IMR-90 (cell line): ENCODE measurements around the gene ASPHD2. TPM values are rescaled to one million over a fixed set of nuclear protein-coding genes. Genes with fewer than 3 reads are reported as not detected.

Experiments used
- ATAC-seq: fragments of 200-7000 bp; cut with Tn5 transposase; 2 replicates; pipeline ENCODE4 v1.9.1; 2020; ENCODE audit warnings: low read depth, mild to moderate bottlenecking, moderate library complexity
- BruUV-seq: library from RNA; stranded (reverse); fragments of 400-500 nt; replicated peaks from 2 replicates; lab custom pipeline; 2021; lab: Mats Ljungman, UMichigan
- CTCF ChIA-PET: fragments of 300-600 bp; formaldehyde crosslinking; extraction: SDS; loops from one replicate; lab custom pipeline; 2021; ENCODE audit warnings: antibody characterized with exemption; lab: Yijun Ruan, JAX
- POLR2A ChIA-PET: fragments of 300-600 bp; sonication (Branson Sonifier 250); formaldehyde crosslinking; loops from one replicate; lab custom pipeline; 2022; ENCODE audit warnings: antibody characterized with exemption; ENCODE audit not compliant: unreplicated experiment; lab: Charles Lee
- DNase-seq: peaks from one replicate; pipeline ENCODE4 v3.0.0; 2013
- H2AFZ ChIP-seq: replicated peaks from 2 replicates; pipeline ENCODE3; 2013; ENCODE audit warnings: low read length, mild to moderate bottlenecking; ENCODE audit not compliant: poor library complexity
- H2AK5ac ChIP-seq: 2 replicates; pipeline ENCODE4 v1.6.1; 2013; ENCODE audit warnings: low read depth, low read length, inconsistent platforms
- H2AK9ac ChIP-seq: replicated peaks from 2 replicates; pipeline ENCODE3; 2013; ENCODE audit warnings: mild to moderate bottlenecking, low read depth, low read length, moderate library complexity; ENCODE audit not compliant: poor library complexity
- H2BK120ac ChIP-seq: 2 replicates; pipeline ENCODE4 v1.6.1; 2013; ENCODE audit warnings: low read depth, low read length, inconsistent platforms
- H2BK15ac ChIP-seq: 3 replicates; pipeline ENCODE4 v1.6.1; 2013; ENCODE audit warnings: low read depth, low read length, inconsistent platforms
- H2BK20ac ChIP-seq: 2 replicates; pipeline ENCODE4 v1.6.1; 2013; ENCODE audit warnings: low read depth, mild to moderate bottlenecking, inconsistent platforms, low read length, moderate library complexity
- H2BK5ac ChIP-seq: 2 replicates; pipeline ENCODE4 v1.6.1; 2013; ENCODE audit warnings: mild to moderate bottlenecking, low read depth, low read length, inconsistent platforms; ENCODE audit not compliant: poor library complexity, severe bottlenecking
- H3K14ac ChIP-seq: replicated peaks from 2 replicates; pipeline ENCODE4 v1.6.1; 2013; ENCODE audit warnings: low read depth, low read length, inconsistent platforms
- H3K18ac ChIP-seq: 2 replicates; pipeline ENCODE4 v1.6.1; 2013; ENCODE audit warnings: low read depth, low read length, control low read depth
- H3K23ac ChIP-seq: 2 replicates; pipeline ENCODE4 v1.6.1; 2013; ENCODE audit warnings: low read depth, low read length, inconsistent platforms
- H3K27ac ChIP-seq: 2 replicates; pipeline ENCODE4 v1.5.1; 2013; ENCODE audit warnings: mild to moderate bottlenecking, control low read depth, low read length; ENCODE audit not compliant: insufficient read depth
- H3K27me3 ChIP-seq: 2 replicates; pipeline ENCODE4 v1.6.1; 2013; ENCODE audit warnings: low read length; ENCODE audit not compliant: control insufficient read depth, insufficient read depth
- H3K36me3 ChIP-seq: 2 replicates; pipeline ENCODE4 v1.6.1; 2013; ENCODE audit warnings: low read length, mixed read lengths; ENCODE audit not compliant: control insufficient read depth, insufficient read depth
- H3K4ac ChIP-seq: 2 replicates; pipeline ENCODE4 v1.6.1; 2013; ENCODE audit warnings: low read depth, low read length, inconsistent platforms
- H3K4me1 ChIP-seq: 2 replicates; pipeline ENCODE4 v1.6.1; 2013; ENCODE audit warnings: low read length, mixed read lengths; ENCODE audit not compliant: control insufficient read depth, insufficient read depth
- H3K4me2 ChIP-seq: 2 replicates; pipeline ENCODE4 v1.6.1; 2013; ENCODE audit warnings: low read depth, mild to moderate bottlenecking, control low read depth, low read length, moderate library complexity
- H3K4me3 ChIP-seq: 2 replicates; pipeline ENCODE4 v1.5.1; 2013; ENCODE audit warnings: low read depth, mild to moderate bottlenecking, control low read depth, low read length, moderate library complexity; ENCODE audit not compliant: insufficient read depth
- H3K56ac ChIP-seq: 2 replicates; pipeline ENCODE4 v1.6.1; 2013; ENCODE audit warnings: low read length, inconsistent platforms; ENCODE audit not compliant: insufficient read depth; ENCODE audit errors: extremely low read depth
- H3K79me1 ChIP-seq, 2 experiments: 2 replicates each; pipeline ENCODE4 v1.6.1; 2013; ENCODE audit warnings: low read length in 2 of 2, inconsistent platforms in 1 of 2, low read depth in 1 of 2
- H3K9ac ChIP-seq: 2 replicates; pipeline ENCODE4 v1.6.1; 2013; ENCODE audit warnings: low read depth, low read length, control low read depth
- H3K9me1 ChIP-seq: 2 replicates; pipeline ENCODE4 v1.6.1; 2013; ENCODE audit warnings: low read length, inconsistent platforms; ENCODE audit not compliant: insufficient read depth
- H3K9me3 ChIP-seq: 2 replicates; pipeline ENCODE4 v1.6.1; 2013; ENCODE audit warnings: low read length; ENCODE audit not compliant: control insufficient read depth, insufficient read depth
- H4K20me1 ChIP-seq: 2 replicates; pipeline ENCODE4 v1.6.1; 2013; ENCODE audit warnings: low read length, inconsistent platforms; ENCODE audit not compliant: insufficient read depth
- H4K5ac ChIP-seq: 2 replicates; pipeline ENCODE4 v1.6.1; 2013; ENCODE audit warnings: mild to moderate bottlenecking, low read depth, low read length, control low read depth
- H4K8ac ChIP-seq, 2 experiments: 2 replicates each; pipeline ENCODE4 v1.6.1; 2013; ENCODE audit warnings: low read depth in 2 of 2, low read length in 2 of 2, control low read depth in 1 of 2, inconsistent platforms in 1 of 2
- H4K91ac ChIP-seq: 2 replicates; pipeline ENCODE4 v1.6.1; 2013; ENCODE audit warnings: low read depth, low read length, inconsistent platforms; ENCODE audit not compliant: insufficient read depth
- BHLHE40 ChIP-seq: fragments of 150-350 bp; IDR thresholded peaks from 2 replicates; pipeline ENCODE4 v1.6.1; 2016; ENCODE audit warnings: mild to moderate bottlenecking, low read depth, low read length
- CEBPB ChIP-seq: IDR thresholded peaks from 2 replicates; pipeline ENCODE4 v1.6.1; 2012; ENCODE audit warnings: low read depth, low read length, improper control_type of control experiment
- CHD1 ChIP-seq: IDR thresholded peaks from 2 replicates; pipeline ENCODE4 v1.6.1; 2012; ENCODE audit warnings: low read depth, low read length, improper control_type of control experiment
- FOS ChIP-seq: fragments of 150-350 bp; IDR thresholded peaks from 2 replicates; pipeline ENCODE4 v1.6.1; 2016; ENCODE audit warnings: low read depth, low read length
- MAFK ChIP-seq: IDR thresholded peaks from 2 replicates; pipeline ENCODE4 v1.6.1; 2012; ENCODE audit warnings: low read depth, low read length, improper control_type of control experiment
- MAZ ChIP-seq: IDR thresholded peaks from 2 replicates; pipeline ENCODE4 v1.6.1; 2012; ENCODE audit warnings: low read depth, mild to moderate bottlenecking, low read length, improper control_type of control experiment, moderate library complexity, borderline replicate concordance
- MXI1 ChIP-seq: IDR thresholded peaks from 2 replicates; pipeline ENCODE4 v1.6.1; 2012; ENCODE audit warnings: low read depth, mild to moderate bottlenecking, low read length, moderate library complexity, borderline replicate concordance
- NFE2L2 ChIP-seq: fragments of 150-350 bp; IDR thresholded peaks from 2 replicates; pipeline ENCODE4 v1.6.1; 2016; ENCODE audit warnings: low read depth, mild to moderate bottlenecking, low read length
- POLR2A ChIP-seq: IDR thresholded peaks from 2 replicates; pipeline ENCODE4 v1.6.1; 2012; ENCODE audit warnings: mild to moderate bottlenecking, low read depth, low read length
- RAD21 ChIP-seq: IDR thresholded peaks from 2 replicates; pipeline ENCODE4 v1.6.1; 2012; ENCODE audit warnings: low read length, improper control_type of control experiment
- RCOR1 ChIP-seq: IDR thresholded peaks from 2 replicates; pipeline ENCODE4 v1.6.1; 2012; ENCODE audit warnings: mild to moderate bottlenecking, low read length, improper control_type of control experiment; ENCODE audit not compliant: insufficient replicate concordance
- RFX5 ChIP-seq: IDR thresholded peaks from 2 replicates; pipeline ENCODE4 v1.8.0; 2012; ENCODE audit warnings: low read depth, mild to moderate bottlenecking, low read length, moderate library complexity
- SMC3 ChIP-seq: fragments of 150-350 bp; IDR thresholded peaks from 2 replicates; pipeline ENCODE4 v1.6.1; 2016; ENCODE audit warnings: low read depth, mild to moderate bottlenecking, antibody characterized with exemption, low read length, moderate library complexity
- USF2 ChIP-seq: fragments of 150-350 bp; IDR thresholded peaks from 2 replicates; pipeline ENCODE4 v1.6.1; 2017; ENCODE audit warnings: mild to moderate bottlenecking, antibody characterized with exemption, low read length, low read depth
- WGBS, 2 experiments: methylation state at CpG; one replicate each; pipeline versions ENCODE4 v1.1.5 to v1.1.7; 2013; ENCODE audit warnings: missing lambda C conversion rate in 2 of 2; ENCODE audit not compliant: insufficient read length in 1 of 2; ENCODE audit errors: extremely low coverage in 2 of 2; 5-methylcytosine and 5-hydroxymethylcytosine counted together
- dilution Hi-C: fragments of 300-500 bp; cut with HindIII; formaldehyde crosslinking; loops from one replicate; pipeline ENCODE4 v1.14.3; 2018; ENCODE audit warnings: low sequenced_read_pairs; ENCODE audit not compliant: unreplicated experiment
- in situ Hi-C: fragments of 300-500 bp; cut with MboI; formaldehyde crosslinking; loops from 3 replicates; pipeline ENCODE4 v1.14.3; 2019; ENCODE audit warnings: low sequenced_read_pairs, inconsistent platforms, mixed read lengths
- intact Hi-C: fragments of 100-400 bp; cut with micrococcal nuclease; formaldehyde crosslinking; loops from 2 replicates; pipeline ENCODE4 v1.10.0; 2022
- polyA plus RNA-seq, 3 experiments: library from polyadenylated mRNA; depleted of rRNA; stranded (reverse); fragments of >200 nt; gene quantifications; 2 replicates each; pipeline ENCODE4 v1.2.3, GENCODE V29; 2012; ENCODE audit warnings: low replicate concordance in 1 of 3
- total RNA-seq: library from RNA; depleted of rRNA; stranded (reverse); fragments of >200 nt; gene quantifications from 2 replicates; pipeline ENCODE4 v1.2.3, GENCODE V29; 2012
- TF ChIP-seq, protein P1 (sequence below): conservative IDR thresholded peaks from 2 replicates; pipeline ENCODE4 v1.5.1; 2012; ENCODE audit warnings: mild to moderate bottlenecking, low read depth, low read length, improper control_type of control experiment
- TF ChIP-seq, protein P2 (sequence below): fragments of 150-350 bp; IDR thresholded peaks from 2 replicates; pipeline ENCODE4 v1.6.1; 2016; ENCODE audit warnings: low read depth, mild to moderate bottlenecking, low read length, moderate library complexity, borderline replicate concordance

ASPHD2 gene
- total and polyA plus RNA-seq, 2 of the 4 experiments (the other 2 are of a cell fraction): 1.3 to 1.4 TPM

GRCh38 chr22:26395926-26396325 is 33.1 kb upstream of the ASPHD2 start:
- intact Hi-C loops: loop anchor here (5.0 kb wide), 1 partner anchor 271 kb away; no protein-coding TSS in a partner anchor
- Histone ChIP-seq H4K8ac (no peak overlapping the region), H4K5ac (no peak overlapping the region), H2BK20ac (no peak overlapping the region), H3K56ac (no peak overlapping the region), H3K79me1 (no peaks in the 10 kb centered on the region), H3K36me3 (no peaks in the 10 kb centered on the region), H3K9me1 (no peaks in the 10 kb centered on the region), H3K9me3 (no peaks in the 10 kb centered on the region), H2BK15ac (no peak overlapping the region), H3K4me3 (no peak overlapping the region), H3K9ac (no peak overlapping the region), H4K20me1 (no peaks in the 10 kb centered on the region), H3K27me3 (peaks cover 10% of the 10 kb centered on the region), H2BK5ac (no peak overlapping the region), H3K23ac (no peak overlapping the region), H3K27ac (no peak overlapping the region), H3K4me1 (no peaks in the 10 kb centered on the region), H2BK120ac (no peak overlapping the region), H2AK9ac (no peak overlapping the region), H3K18ac (no peak overlapping the region), H3K4ac (no peak overlapping the region), H3K4me2 (no peak overlapping the region), H4K91ac (no peak overlapping the region), H2AK5ac (no peak overlapping the region), H2AFZ (no peak overlapping the region), H3K14ac (no peak overlapping the region)
- ATAC-seq (no peak), DNase-seq (no peak)
- ChIA-PET CTCF (no interaction called here), POLR2A (no interaction called here)
- dilution Hi-C loops: no loop called here
- in situ Hi-C loops: no loop called here
- TF ChIP-seq FOS (no peak), POLR2A (no peak), CEBPB (no peak), CHD1 (no peak), RFX5 (no peak), BHLHE40 (no peak), USF2 (no peak), MXI1 (no peak), NFE2L2 (no peak), SMC3 (no peak), RCOR1 (no peak), MAZ (no peak), RAD21 (no peak), MAFK (no peak)
- TF ChIP-seq, protein P1, sequence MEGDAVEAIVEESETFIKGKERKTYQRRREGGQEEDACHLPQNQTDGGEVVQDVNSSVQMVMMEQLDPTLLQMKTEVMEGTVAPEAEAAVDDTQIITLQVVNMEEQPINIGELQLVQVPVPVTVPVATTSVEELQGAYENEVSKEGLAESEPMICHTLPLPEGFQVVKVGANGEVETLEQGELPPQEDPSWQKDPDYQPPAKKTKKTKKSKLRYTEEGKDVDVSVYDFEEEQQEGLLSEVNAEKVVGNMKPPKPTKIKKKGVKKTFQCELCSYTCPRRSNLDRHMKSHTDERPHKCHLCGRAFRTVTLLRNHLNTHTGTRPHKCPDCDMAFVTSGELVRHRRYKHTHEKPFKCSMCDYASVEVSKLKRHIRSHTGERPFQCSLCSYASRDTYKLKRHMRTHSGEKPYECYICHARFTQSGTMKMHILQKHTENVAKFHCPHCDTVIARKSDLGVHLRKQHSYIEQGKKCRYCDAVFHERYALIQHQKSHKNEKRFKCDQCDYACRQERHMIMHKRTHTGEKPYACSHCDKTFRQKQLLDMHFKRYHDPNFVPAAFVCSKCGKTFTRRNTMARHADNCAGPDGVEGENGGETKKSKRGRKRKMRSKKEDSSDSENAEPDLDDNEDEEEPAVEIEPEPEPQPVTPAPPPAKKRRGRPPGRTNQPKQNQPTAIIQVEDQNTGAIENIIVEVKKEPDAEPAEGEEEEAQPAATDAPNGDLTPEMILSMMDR: no peak
- TF ChIP-seq, protein P2, sequence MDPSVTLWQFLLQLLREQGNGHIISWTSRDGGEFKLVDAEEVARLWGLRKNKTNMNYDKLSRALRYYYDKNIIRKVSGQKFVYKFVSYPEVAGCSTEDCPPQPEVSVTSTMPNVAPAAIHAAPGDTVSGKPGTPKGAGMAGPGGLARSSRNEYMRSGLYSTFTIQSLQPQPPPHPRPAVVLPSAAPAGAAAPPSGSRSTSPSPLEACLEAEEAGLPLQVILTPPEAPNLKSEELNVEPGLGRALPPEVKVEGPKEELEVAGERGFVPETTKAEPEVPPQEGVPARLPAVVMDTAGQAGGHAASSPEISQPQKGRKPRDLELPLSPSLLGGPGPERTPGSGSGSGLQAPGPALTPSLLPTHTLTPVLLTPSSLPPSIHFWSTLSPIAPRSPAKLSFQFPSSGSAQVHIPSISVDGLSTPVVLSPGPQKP: no peak
- WGBS, 2 experiments: 38% methylated on average over 3 of the region's 5 CpGs; no CpG with 5 or more reads in 1 of the 2 experiments
- BruUV-seq: no TSS peak
